Breast epithelium (tissue), 3 donors: ENCODE measurements around the gene DTNB.

ENCODE experiments used
- POLR2A ChIP-seq: fragments of 450-650 bp; IDR thresholded peaks from one replicate; pipeline ENCODE4 v1.6.1; 2016; ENCODE audit warnings: antibody characterized with exemption, mild to moderate bottlenecking, moderate library complexity
- TF ChIP-seq, protein P1 (sequence below), 3 donors: fragments of 450-650 bp; IDR thresholded peaks; one replicate each; pipeline ENCODE4 v1.5.1; 2016 to 2017; ENCODE audit warnings: antibody characterized with exemption in 3 of 3, mild to moderate bottlenecking in 3 of 3, moderate library complexity in 3 of 3

DNA sequence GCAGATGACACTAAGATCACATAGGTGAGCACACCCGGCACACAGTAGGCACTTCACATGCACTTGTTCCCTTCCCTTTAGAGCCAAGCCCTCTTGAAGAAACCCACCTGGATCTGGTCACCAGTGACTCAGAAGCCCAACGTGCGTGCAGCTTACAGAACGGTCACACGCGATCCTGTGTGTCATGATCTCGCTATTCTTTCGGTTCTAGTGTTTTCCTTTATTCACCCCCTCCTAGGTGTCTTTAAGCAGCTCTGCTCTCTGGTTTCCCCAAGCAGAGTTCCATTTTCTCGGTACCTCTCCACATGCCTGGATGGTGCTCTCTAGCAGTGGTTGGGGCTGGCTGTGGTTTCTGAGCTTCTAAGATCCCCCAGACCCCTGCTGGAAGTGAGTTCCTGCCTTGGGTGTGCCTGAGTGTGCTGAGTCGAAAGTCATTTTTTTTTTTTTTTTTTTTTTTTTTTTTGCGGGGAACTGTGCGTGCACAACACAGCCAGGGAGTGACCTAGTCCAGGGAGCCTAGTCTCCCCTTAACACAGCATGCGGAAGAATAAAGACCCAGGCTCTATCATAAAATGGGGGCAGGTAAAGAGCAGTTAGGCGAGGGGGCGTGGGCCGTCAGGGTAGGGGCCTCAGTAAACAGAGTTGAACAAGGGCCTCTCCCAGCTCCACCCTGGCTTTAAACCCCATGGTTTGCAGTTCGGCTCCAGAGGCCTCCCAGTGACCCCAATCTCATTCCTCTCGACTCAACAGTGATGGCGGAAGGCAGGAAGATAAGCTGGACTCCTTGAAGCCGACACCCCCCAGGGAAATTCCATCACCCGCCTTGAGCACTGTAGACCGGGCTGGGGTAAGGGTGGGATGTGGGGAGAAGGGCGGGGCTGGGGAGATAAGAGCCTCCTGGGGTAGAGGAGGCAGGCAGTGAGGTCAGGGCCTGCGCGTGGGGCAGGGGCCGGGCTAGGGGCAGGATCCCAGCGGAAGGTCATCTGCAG, 301.8 kb downstream of the DTNB start:
- TF ChIP-seq POLR2A = no peak
- TF ChIP-seq, protein P1, sequence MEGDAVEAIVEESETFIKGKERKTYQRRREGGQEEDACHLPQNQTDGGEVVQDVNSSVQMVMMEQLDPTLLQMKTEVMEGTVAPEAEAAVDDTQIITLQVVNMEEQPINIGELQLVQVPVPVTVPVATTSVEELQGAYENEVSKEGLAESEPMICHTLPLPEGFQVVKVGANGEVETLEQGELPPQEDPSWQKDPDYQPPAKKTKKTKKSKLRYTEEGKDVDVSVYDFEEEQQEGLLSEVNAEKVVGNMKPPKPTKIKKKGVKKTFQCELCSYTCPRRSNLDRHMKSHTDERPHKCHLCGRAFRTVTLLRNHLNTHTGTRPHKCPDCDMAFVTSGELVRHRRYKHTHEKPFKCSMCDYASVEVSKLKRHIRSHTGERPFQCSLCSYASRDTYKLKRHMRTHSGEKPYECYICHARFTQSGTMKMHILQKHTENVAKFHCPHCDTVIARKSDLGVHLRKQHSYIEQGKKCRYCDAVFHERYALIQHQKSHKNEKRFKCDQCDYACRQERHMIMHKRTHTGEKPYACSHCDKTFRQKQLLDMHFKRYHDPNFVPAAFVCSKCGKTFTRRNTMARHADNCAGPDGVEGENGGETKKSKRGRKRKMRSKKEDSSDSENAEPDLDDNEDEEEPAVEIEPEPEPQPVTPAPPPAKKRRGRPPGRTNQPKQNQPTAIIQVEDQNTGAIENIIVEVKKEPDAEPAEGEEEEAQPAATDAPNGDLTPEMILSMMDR (IDR thresholded peaks at IDR 0.05) = no peak
